ENCODE results near the gene FBN2.

DNA sequence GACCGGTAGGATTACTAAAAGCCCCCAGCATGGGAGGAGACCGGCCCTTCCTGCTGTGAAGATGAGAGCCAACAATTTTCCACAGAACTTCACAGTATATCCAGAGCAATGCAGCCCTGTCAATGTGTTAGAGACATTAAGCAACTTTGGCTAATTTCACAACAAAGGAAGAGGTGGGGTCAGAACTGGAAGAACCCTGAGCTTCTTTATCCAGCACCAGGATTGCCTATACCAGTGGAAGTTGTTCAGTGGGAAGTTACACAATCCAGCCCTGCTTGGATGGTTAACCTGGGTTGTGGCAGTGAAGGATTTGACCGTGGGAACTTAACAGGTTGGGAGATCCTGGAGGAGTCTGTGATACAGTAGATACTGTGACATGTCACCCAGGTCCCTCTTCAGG is 197.0 kb downstream of the FBN2 start:
- TF ChIP-seq, protein P1, sequence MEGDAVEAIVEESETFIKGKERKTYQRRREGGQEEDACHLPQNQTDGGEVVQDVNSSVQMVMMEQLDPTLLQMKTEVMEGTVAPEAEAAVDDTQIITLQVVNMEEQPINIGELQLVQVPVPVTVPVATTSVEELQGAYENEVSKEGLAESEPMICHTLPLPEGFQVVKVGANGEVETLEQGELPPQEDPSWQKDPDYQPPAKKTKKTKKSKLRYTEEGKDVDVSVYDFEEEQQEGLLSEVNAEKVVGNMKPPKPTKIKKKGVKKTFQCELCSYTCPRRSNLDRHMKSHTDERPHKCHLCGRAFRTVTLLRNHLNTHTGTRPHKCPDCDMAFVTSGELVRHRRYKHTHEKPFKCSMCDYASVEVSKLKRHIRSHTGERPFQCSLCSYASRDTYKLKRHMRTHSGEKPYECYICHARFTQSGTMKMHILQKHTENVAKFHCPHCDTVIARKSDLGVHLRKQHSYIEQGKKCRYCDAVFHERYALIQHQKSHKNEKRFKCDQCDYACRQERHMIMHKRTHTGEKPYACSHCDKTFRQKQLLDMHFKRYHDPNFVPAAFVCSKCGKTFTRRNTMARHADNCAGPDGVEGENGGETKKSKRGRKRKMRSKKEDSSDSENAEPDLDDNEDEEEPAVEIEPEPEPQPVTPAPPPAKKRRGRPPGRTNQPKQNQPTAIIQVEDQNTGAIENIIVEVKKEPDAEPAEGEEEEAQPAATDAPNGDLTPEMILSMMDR (conservative IDR thresholded peaks at IDR 0.05; ENCODE audit: low read length) = no peak
- no peak for TF ChIP-seq EZH2phosphoT487 (IDR thresholded peaks at IDR 0.05; ENCODE audit: borderline replicate concordance)

Data from Loucy (cell line).